Measurements from ENCODE around the gene CAB39. TPM values are rescaled to one million over a fixed set of nuclear protein-coding genes. Genes with fewer than 3 reads are reported as not detected.
A peak's percentile ranks its signal among the peaks of the same experiment; 100 is the strongest.

The CAB39 gene
- total and polyA plus RNA-seq, 2 donors (not counting 3 experiments of a cell fraction or from before 2014, with no cell fraction given), result 25.7 to 53.7 TPM

DNA sequence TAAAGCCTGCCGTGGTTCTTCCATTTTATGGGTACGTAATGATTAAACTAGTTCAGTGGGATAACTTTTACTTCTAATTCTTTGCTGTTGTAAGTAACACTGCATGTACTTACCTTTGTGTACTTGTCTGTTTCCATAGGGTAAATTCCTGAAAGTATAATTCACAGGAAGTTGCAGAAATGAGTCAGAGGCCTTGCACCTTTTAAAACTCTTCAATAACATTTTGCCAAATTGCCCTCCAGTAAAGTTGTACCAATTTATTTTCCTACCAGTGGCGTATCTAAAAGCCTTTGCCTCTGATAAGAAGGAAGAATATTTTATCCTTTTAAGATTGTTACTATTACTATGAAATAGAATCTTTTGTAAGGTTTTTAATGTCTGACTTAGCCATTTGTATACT lies 65.1 kb downstream of the CAB39 start:
- CTCF ChIA-PET, result interaction anchor here (0.8 to 1.8 kb wide), 3 partner anchors 14 to 21 kb away, joined by 3 to 8 read pairs (median 4); no protein-coding TSS in a partner anchor
- Histone ChIP-seq H3K9me1 (replicated peaks; ENCODE audit: control insufficient read depth, extremely low read depth, insufficient read depth, low read length) (no peaks in the 10 kb centered on the region), H3K4me1 (ENCODE audit: control insufficient read depth, extremely low read depth, insufficient read depth, low read length) (peaks cover 44% of the 10 kb centered on the region), H2AFZ (ENCODE audit: low read depth, low read length) (no peak overlapping the region), H3K27ac (ENCODE audit: insufficient read depth, low read depth, low read length) (peak overlapping the region; percentile 85), H3K27me3 (ENCODE audit: control insufficient read depth in 2 of 2, insufficient read depth in 2 of 2, low read length in 2 of 2) (no peaks in the 10 kb centered on the region), H3K9ac (replicated peaks; ENCODE audit: extremely low read depth, insufficient read depth, low read length) (peak overlapping the region; percentile 54), H3K36me3 (ENCODE audit: control insufficient read depth in 2 of 2, extremely low read depth in 1 of 2, insufficient read depth in 2 of 2, low read length in 2 of 2) (no peaks in the 10 kb centered on the region), H3K9me3 (replicated peaks; ENCODE audit: control insufficient read depth, insufficient read depth, low read length) (no peaks in the 10 kb centered on the region), H3K4me3 (replicated peaks in 1 of 3; ENCODE audit: insufficient read depth in 1 of 3, low read depth in 1 of 3, low read length in 3 of 3) (no peak overlapping the region), H4K20me1 (replicated peaks; ENCODE audit: control insufficient read depth, extremely low read depth, insufficient read depth, low read length) (no peaks in the 10 kb centered on the region), H3K79me2 (ENCODE audit: control insufficient read depth, insufficient read depth, low read length) (peaks cover 68% of the 10 kb centered on the region), H3K4me2 (ENCODE audit: insufficient read depth, low read length) (peak overlapping the region; percentile 68)
- TF ChIP-seq EZH2 (IDR thresholded peaks at IDR 0.05; ENCODE audit: borderline replicate concordance, low read depth, low read length, severe bottlenecking), result no peak
- TF ChIP-seq, protein P1, sequence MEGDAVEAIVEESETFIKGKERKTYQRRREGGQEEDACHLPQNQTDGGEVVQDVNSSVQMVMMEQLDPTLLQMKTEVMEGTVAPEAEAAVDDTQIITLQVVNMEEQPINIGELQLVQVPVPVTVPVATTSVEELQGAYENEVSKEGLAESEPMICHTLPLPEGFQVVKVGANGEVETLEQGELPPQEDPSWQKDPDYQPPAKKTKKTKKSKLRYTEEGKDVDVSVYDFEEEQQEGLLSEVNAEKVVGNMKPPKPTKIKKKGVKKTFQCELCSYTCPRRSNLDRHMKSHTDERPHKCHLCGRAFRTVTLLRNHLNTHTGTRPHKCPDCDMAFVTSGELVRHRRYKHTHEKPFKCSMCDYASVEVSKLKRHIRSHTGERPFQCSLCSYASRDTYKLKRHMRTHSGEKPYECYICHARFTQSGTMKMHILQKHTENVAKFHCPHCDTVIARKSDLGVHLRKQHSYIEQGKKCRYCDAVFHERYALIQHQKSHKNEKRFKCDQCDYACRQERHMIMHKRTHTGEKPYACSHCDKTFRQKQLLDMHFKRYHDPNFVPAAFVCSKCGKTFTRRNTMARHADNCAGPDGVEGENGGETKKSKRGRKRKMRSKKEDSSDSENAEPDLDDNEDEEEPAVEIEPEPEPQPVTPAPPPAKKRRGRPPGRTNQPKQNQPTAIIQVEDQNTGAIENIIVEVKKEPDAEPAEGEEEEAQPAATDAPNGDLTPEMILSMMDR (IDR thresholded peaks at IDR 0.05; ENCODE audit: extremely low read depth in 1 of 2, insufficient read depth in 1 of 2, low read depth in 1 of 2, low read length in 2 of 2), result no peak
- peak; percentile 91 for TF ChIP-seq JUN (IDR thresholded peaks at IDR 0.05; ENCODE audit: borderline replicate concordance, insufficient read depth, insufficient read length, low read depth)
- peak; percentile 80 for TF ChIP-seq FOS (IDR thresholded peaks at IDR 0.05; ENCODE audit: borderline replicate concordance, insufficient read depth, low read length)
- no peak for TF ChIP-seq POLR2A (IDR thresholded peaks at IDR 0.05; ENCODE audit: low read depth, low read length)
- TF ChIP-seq POLR2AphosphoS5 (IDR thresholded peaks at IDR 0.05; ENCODE audit: insufficient read depth, low read depth, low read length), result peak; percentile 18
- peak; percentile 73 for FAIRE-seq
- dilution Hi-C loops (cut with MboI; ENCODE audit: extremely low pct_ligation_motif_present, low sequenced_read_pairs), result no loop called here
- intact Hi-C loops (cut with micrococcal nuclease), result loop anchor here (1.0 kb wide), 2 partner anchors 12 to 17 kb away; no protein-coding TSS in a partner anchor
- BruUV-seq (replicated peaks), result no TSS peak
- POLR2A ChIA-PET, result no interaction called here
- DNase-seq (ENCODE audit: low read depth, low spot score), result peak; percentile 77

All from endothelial cell of umbilical vein (primary cell).